Lower lobe of right lung (tissue), 2 donors: ENCODE data around the gene TEX53. TPM values are rescaled to one million over a fixed set of nuclear protein-coding genes. Genes with fewer than 3 reads are reported as not detected.

Experiments used
- ATAC-seq, 2 donors: fragments of 200-7000 bp; cut with Tn5 transposase; one replicate each; pipeline ENCODE4 v1.9.1; 2020 to 2022; ENCODE audit warnings: mild to moderate bottlenecking in 2 of 2, moderate library complexity in 2 of 2
- DNase-seq: peaks from one replicate; pipeline ENCODE4 v3.0.0-alpha.2; 2020
- H3K27ac ChIP-seq: fragments of 200-600 bp; one replicate; pipeline ENCODE4 v1.8.0; 2022
- H3K27me3 ChIP-seq: fragments of 200-600 bp; one replicate; pipeline ENCODE4 v1.8.0; 2022; ENCODE audit warnings: low read depth
- H3K36me3 ChIP-seq: fragments of 200-600 bp; one replicate; pipeline ENCODE4 v1.8.0; 2022; ENCODE audit warnings: mild to moderate bottlenecking
- H3K4me1 ChIP-seq: fragments of 200-600 bp; one replicate; pipeline ENCODE4 v1.8.0; 2022
- H3K4me3 ChIP-seq: fragments of 200-600 bp; one replicate; pipeline ENCODE4 v1.8.0; 2022; ENCODE audit warnings: mild to moderate bottlenecking
- H3K9me3 ChIP-seq: fragments of 200-600 bp; one replicate; pipeline ENCODE4 v1.8.0; 2022
- CTCF ChIP-seq: fragments of 200-600 bp; IDR thresholded peaks from one replicate; pipeline ENCODE4 v1.8.0; 2022; ENCODE audit warnings: antibody characterized with exemption, mild to moderate bottlenecking
- intact Hi-C: fragments of 100-400 bp; cut with DNase I; formaldehyde crosslinking; loops from one replicate; pipeline ENCODE4 v1.11.0; 2022
- total RNA-seq: library from RNA; stranded (reverse); fragmentation: NEBNext Ultra II Directional; extraction: Animal tissue kit (Norgen Biotek cat#: 25700); gene quantifications from one replicate; pipeline ENCODE4 v1.2.1, GENCODE V29; 2021
- donor health status: DM: no; HTN: yes; CAD: no; lungs with severe emphysema.

Gene TEX53
- total RNA-seq, 1 donor from 2014 or later = not detected

- H3K27ac ChIP-seq = no peak overlapping the region
- DNase-seq (no peak), ATAC-seq (no peak)
- no peaks in the 10 kb centered on the region for H3K9me3 ChIP-seq
- intact Hi-C loops = no loop called here
- H3K36me3 ChIP-seq = no peaks in the 10 kb centered on the region
- TF ChIP-seq CTCF = no peak
- H3K27me3 ChIP-seq = no peaks in the 10 kb centered on the region
- no peaks in the 10 kb centered on the region for H3K4me1 ChIP-seq
- H3K4me3 ChIP-seq = no peak overlapping the region
These were observed 38.3 kb upstream of the TEX53 start for GRCh38 chr9:114695948-114696347.

DNA sequence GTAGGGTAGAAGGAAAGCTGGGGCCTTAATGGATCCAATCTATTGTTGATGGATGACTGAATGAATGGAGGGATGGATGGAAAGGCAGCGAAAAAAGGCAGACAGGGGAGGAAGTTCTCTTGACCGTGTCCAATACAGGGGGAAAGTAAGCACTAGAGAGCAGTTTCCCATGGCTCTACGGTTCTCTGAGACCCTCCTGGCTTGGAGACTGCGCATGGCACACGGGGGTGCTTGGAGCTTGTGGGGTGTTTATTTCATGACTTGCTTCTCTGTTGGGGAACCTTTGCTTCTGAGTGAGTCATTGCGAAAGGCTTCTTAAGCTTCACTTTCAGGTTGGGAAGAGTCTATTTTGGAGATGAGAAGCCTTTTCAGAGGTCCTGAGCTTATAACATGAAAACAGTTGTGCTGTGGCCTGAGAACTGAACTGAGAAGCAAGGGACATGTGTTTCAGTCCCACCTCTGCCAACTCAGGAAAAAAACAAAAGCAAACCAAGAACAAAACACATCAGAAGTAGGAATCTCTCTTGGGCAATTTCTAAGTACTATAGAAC lies 37.2 kb upstream of the TEX53 start:
- Histone ChIP-seq H3K36me3 (no peaks in the 10 kb centered on the region), H3K4me1 (no peaks in the 10 kb centered on the region), H3K4me3 (no peak overlapping the region), H3K9me3 (no peaks in the 10 kb centered on the region), H3K27me3 (no peaks in the 10 kb centered on the region), H3K27ac (no peak overlapping the region)
- DNase-seq (no peak), ATAC-seq (no peak)
- intact Hi-C loops = no loop called here
- no peak for TF ChIP-seq CTCF

GRCh38 chr9:114694146-114694545 lies 36.5 kb upstream of the TEX53 start:
- no peak overlapping the region for H3K4me3 ChIP-seq
- no peaks in the 10 kb centered on the region for H3K9me3 ChIP-seq
- ATAC-seq (no peak), DNase-seq (no peak)
- H3K4me1 ChIP-seq = no peaks in the 10 kb centered on the region
- no peaks in the 10 kb centered on the region for H3K27me3 ChIP-seq
- no peak for TF ChIP-seq CTCF
- H3K36me3 ChIP-seq = no peaks in the 10 kb centered on the region
- H3K27ac ChIP-seq = no peak overlapping the region
- intact Hi-C loops = no loop called here

- Histone ChIP-seq H3K36me3 (no peaks in the 10 kb centered on the region), H3K9me3 (no peaks in the 10 kb centered on the region), H3K27ac (no peak overlapping the region), H3K4me1 (no peaks in the 10 kb centered on the region), H3K27me3 (no peaks in the 10 kb centered on the region), H3K4me3 (no peak overlapping the region)
- intact Hi-C loops = no loop called here
- no peak for TF ChIP-seq CTCF
- ATAC-seq (no peak), DNase-seq (no peak)
These were observed 35.7 kb upstream of the TEX53 start for GRCh38 chr9:114693248-114693855.

GRCh38 chr9:114691956-114692295 lies 34.3 kb upstream of the TEX53 start:
- intact Hi-C loops = no loop called here
- no peak for ATAC-seq
- no peak overlapping the region for H3K4me3 ChIP-seq
- no peaks in the 10 kb centered on the region for H3K4me1 ChIP-seq
- no peak overlapping the region for H3K27ac ChIP-seq
- H3K9me3 ChIP-seq = no peaks in the 10 kb centered on the region
- no peak for DNase-seq
- H3K36me3 ChIP-seq = no peaks in the 10 kb centered on the region
- no peak for TF ChIP-seq CTCF
- no peaks in the 10 kb centered on the region for H3K27me3 ChIP-seq
